Choroid plexus epithelial cell (primary cell): Measurements from ENCODE around the gene RAVER2.
"Not testable (repeated sequence)": the region's sequence is repeated elsewhere in the genome, so short reads cannot be mapped to it uniquely, and the experiment has no call there.

Experiments
- DNase-seq: peaks from one replicate; pipeline ENCODE4 v3.0.0-alpha.2; 2010; ENCODE audit warnings: low read depth
- H3K4me3 ChIP-seq: 2 replicates; pipeline ENCODE4 v1.5.1; 2011; ENCODE audit warnings: low read depth, mild to moderate bottlenecking, control low read depth, low read length, moderate library complexity
- TF ChIP-seq, protein P1 (sequence below): conservative IDR thresholded peaks from 2 replicates; pipeline ENCODE4 v1.5.1; 2011; ENCODE audit warnings: low read depth, mild to moderate bottlenecking, control low read depth, inconsistent platforms, low read length, moderate library complexity

RAVER2 gene

DNA sequence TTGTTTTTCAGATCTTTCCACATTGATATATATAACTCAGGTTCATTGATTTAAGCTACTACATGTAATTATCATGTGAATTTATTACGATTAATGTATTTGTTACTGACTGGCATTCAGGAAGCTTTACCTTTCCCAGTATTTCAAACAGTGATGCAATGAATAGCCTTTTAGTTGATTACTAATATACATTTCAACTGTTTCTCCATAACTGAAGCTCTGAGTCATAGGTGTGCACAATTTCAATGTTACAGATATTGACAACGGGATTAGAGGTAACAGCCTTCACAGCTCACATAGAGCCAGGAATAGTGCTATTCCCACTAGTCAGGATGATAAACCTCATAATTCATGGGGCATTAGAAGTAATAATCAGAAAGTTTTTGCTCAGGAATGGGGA lies 25.1 kb downstream of the RAVER2 start:
- no peak for DNase-seq
- TF ChIP-seq, protein P1, sequence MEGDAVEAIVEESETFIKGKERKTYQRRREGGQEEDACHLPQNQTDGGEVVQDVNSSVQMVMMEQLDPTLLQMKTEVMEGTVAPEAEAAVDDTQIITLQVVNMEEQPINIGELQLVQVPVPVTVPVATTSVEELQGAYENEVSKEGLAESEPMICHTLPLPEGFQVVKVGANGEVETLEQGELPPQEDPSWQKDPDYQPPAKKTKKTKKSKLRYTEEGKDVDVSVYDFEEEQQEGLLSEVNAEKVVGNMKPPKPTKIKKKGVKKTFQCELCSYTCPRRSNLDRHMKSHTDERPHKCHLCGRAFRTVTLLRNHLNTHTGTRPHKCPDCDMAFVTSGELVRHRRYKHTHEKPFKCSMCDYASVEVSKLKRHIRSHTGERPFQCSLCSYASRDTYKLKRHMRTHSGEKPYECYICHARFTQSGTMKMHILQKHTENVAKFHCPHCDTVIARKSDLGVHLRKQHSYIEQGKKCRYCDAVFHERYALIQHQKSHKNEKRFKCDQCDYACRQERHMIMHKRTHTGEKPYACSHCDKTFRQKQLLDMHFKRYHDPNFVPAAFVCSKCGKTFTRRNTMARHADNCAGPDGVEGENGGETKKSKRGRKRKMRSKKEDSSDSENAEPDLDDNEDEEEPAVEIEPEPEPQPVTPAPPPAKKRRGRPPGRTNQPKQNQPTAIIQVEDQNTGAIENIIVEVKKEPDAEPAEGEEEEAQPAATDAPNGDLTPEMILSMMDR: no peak
- no peak overlapping the region for H3K4me3 ChIP-seq

DNA sequence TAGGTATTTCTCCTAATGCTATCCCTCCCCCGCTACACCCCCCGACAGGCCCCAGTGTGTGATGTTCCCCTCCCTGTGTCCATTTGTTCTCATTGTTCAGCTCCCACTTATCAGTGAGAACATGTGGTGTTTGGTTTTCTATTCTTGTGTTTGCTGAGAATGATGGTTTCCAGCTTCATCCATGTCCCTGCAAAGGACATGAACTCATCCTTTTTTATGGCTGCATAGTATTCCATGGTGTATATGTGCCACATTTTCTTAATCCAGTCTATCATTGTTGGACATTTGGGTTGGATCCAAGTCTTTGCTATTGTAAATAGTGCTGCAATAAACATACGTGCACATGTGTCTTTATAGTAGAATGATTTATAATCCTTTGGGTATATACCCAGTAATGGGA lies 28.4 kb downstream of the RAVER2 start:
- DNase-seq, H3K4me3 ChIP-seq: not testable (repeated sequence)

DNA sequence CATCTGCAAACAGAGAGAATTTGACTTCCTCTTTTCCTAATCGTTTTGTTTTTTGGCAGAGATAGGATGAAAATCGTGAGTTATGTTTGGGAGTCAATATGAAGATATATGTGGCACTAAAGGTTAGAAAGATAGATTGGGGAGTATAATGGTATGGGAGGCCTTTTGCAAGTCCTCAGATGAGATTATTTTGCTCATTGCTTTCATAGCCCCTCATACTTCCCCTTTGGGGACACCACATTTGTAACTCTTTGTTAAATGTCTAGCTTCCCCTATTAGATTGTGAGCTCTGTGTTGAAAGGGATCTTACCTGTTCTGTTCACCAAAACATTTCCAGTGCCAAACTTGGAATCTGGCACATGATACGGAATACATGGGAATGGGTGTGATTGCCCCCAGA lies 30.2 kb downstream of the RAVER2 start:
- DNase-seq: no peak
- no peak overlapping the region for H3K4me3 ChIP-seq
- TF ChIP-seq, protein P1: no peak

DNA sequence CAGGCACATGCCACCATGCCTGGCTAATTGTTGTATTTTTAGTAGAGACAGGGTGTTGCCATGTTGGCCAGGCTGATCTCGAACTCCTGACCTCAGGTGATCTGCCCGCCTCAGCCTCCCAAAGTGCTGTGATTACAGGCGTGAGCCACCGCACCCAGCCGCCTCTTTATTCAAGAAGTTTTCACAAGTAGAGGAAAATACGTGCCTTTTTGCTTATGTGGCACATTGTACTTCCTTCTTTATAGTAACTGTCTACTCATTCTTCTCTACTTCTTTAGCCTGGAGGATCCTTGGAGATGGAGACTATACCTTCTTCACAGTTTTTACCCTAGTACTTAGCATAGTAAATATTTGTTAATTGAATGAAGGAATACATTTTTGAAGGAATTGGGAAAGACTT lies 37.2 kb downstream of the RAVER2 start:
- H3K4me3 ChIP-seq, DNase-seq: not testable (repeated sequence)

DNA sequence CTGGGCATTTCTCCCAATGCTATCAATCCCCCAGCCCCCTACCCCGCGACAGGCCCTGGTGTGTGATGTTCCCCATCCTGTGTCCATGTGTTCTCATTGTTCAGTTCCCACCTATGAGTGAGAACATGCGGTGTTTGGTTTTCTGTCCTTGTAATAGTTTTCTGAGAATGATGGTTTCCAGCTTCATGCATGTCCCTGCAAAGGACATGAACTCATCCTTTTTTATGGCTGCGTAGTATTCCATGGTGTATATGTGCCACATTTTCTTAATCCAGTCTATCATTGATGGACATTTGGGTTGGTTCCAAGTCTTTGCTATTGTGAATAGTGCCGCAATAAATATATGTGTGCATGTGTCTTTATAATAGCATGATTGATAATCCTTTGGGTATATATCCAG lies 38.0 kb downstream of the RAVER2 start:
- not testable (repeated sequence) for DNase-seq, H3K4me3 ChIP-seq

DNA sequence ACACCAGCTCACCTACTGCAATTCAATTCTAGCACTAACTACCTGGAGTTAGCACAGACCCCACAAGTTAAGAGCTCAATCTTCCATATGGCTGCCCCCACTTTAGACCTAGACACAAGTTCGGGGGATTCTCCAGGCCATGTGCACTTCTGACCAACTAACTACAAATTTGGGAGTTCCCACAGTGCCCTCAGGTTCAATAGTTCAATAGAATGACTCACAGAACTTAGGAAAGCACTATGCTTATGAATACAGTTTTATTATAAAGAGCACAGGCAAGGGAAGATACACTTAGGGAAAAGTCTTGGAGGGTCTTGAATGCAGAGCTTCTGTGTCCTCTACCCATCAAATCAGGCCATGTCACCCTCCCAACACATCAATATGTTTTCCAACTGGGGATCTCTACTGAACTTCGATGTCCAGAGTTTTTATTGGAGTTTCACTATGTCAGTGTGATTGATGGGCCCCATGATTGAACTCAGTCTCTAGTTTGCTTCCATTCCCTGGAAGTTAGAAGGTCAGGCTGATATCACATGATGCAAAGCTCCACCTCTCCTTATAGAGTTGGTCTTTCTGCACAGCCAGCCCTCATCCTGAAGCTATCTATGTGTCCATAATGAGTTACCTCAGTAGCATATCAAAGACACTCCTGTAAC lies 46.1 kb downstream of the RAVER2 start:
- DNase-seq: no peak
- TF ChIP-seq, protein P1: no peak
- no peak overlapping the region for H3K4me3 ChIP-seq

DNA sequence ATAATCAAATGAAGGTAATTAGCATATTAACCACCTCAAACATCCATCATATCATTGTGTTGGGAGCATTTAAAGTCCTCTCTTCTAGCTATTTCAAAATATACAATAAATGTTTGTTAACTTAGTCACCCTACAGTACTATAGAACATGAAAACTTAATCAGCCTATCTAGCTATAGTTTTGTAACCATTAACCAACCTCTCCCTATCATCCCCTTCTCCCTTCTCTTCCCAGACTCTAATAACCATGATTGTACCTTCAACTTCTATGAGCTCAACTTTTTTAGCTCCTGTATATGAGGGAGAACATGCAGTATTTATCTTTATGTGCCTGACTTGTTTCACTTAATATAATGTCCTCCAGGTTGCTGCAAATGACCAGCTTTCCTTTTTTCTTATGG lies 54.0 kb downstream of the RAVER2 start:
- H3K4me3 ChIP-seq: no peak overlapping the region
- TF ChIP-seq, protein P1: no peak
- DNase-seq: no peak

DNA sequence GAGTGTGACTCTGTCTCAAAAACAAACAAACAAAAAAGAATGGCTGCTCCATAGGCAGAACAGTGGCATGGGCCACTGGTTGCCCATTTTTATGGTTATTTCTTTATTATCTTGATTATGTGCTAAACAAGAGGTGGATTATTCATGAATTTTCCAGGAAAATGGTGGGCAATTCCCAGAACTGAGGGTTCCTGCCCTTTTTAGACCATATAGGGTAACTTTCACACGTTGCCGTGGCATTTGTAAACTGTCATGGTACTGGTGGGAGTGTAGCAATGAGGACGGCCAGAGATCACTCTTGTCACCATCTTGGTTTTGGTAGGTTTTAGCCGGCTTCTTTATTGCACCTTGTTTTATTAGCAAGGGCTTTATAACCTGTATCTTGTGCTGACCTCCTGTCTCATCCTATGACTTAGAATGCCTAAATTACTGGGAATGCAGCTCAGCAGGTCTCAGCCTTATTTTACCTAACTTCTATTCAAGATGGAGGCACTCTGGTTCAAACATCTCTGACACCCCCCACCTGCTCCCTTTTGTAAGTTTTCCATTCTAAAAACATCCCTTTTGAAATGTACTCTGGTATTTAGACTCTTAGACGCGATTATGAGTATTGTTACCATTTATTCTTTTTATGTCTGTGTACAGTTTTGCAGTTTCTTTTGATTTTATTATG lies 57.1 kb downstream of the RAVER2 start:
- TF ChIP-seq, protein P1: no peak
- H3K4me3 ChIP-seq: no peak overlapping the region
- DNase-seq: no peak
